Neuronal stem cell (in vitro differentiated cells): ENCODE results near the gene C2orf76.

Experiments used
- DNase-seq: peaks from one replicate; pipeline ENCODE4 v3.0.0-alpha.2; 2013; ENCODE audit warnings: low spot score
- H2AFZ ChIP-seq: one replicate; pipeline ENCODE4 v1.6.1; 2013; ENCODE audit warnings: mild to moderate bottlenecking, low read length, inconsistent platforms
- H2AK5ac ChIP-seq: 2 replicates; pipeline ENCODE4 v1.6.1; 2013; ENCODE audit warnings: low read depth, mild to moderate bottlenecking, inconsistent platforms, low read length, moderate library complexity, mixed read lengths
- H2BK120ac ChIP-seq: 2 replicates; pipeline ENCODE4 v1.6.1; 2013; ENCODE audit warnings: low read depth, mild to moderate bottlenecking, inconsistent platforms, low read length, moderate library complexity, mixed read lengths
- H2BK12ac ChIP-seq: one replicate; pipeline ENCODE4 v1.6.1; 2013; ENCODE audit warnings: low read length, inconsistent platforms
- H2BK15ac ChIP-seq: 2 replicates; pipeline ENCODE4 v1.6.1; 2013; ENCODE audit warnings: mild to moderate bottlenecking, low read length, inconsistent platforms, mixed read lengths
- H2BK5ac ChIP-seq: one replicate; pipeline ENCODE4 v1.6.1; 2013; ENCODE audit warnings: inconsistent platforms, mild to moderate bottlenecking, low read length, moderate library complexity
- H3K14ac ChIP-seq: one replicate; pipeline ENCODE4 v1.6.1; 2013; ENCODE audit warnings: low read length, inconsistent platforms
- H3K18ac ChIP-seq: 2 replicates; pipeline ENCODE4 v1.6.1; 2013; ENCODE audit warnings: low read length, inconsistent platforms
- H3K23ac ChIP-seq: 2 replicates; pipeline ENCODE4 v1.6.1; 2013; ENCODE audit warnings: low read depth, mild to moderate bottlenecking, mixed read lengths, low read length, inconsistent platforms; ENCODE audit not compliant: poor library complexity
- H3K27ac ChIP-seq: replicated peaks from 3 replicates; pipeline ENCODE4 v1.5.1; 2013; ENCODE audit warnings: low read length, inconsistent platforms
- H3K27me3 ChIP-seq, 3 experiments: 2 replicates each; pipeline ENCODE4 v1.6.1; 2013; ENCODE audit warnings: low read length in 3 of 3, mild to moderate bottlenecking in 2 of 3, inconsistent platforms in 1 of 3, low read depth in 1 of 3, mixed read lengths in 1 of 3, moderate library complexity in 1 of 3; ENCODE audit not compliant: control insufficient read depth in 3 of 3, insufficient read depth in 3 of 3
- H3K36me3 ChIP-seq, 2 donors: replicated peaks in 1 of 2; 2 replicates each; pipeline ENCODE4 v1.6.1; 2013; ENCODE audit warnings: low read length in 2 of 2; ENCODE audit not compliant: control insufficient read depth in 2 of 2, insufficient read depth in 2 of 2
- H3K4ac ChIP-seq: 2 replicates; pipeline ENCODE4 v1.6.1; 2013; ENCODE audit warnings: inconsistent platforms, mild to moderate bottlenecking, low read length, moderate library complexity
- H3K4me1 ChIP-seq, 2 donors: 1 replicate in 1 of 2; 2 replicates in 1 of 2; pipeline ENCODE4 v1.6.1; 2013; ENCODE audit warnings: low read length in 2 of 2, low read depth in 1 of 2; ENCODE audit not compliant: control insufficient read depth in 2 of 2, insufficient read depth in 1 of 2
- H3K4me2 ChIP-seq: one replicate; pipeline ENCODE4 v1.6.1; 2013; ENCODE audit warnings: mild to moderate bottlenecking, low read length, inconsistent platforms; ENCODE audit not compliant: insufficient read depth, poor library complexity, severe bottlenecking
- H3K4me3 ChIP-seq, 2 donors: 2 replicates each; pipeline ENCODE4 v1.5.1; 2013; ENCODE audit warnings: low read length in 2 of 2, mild to moderate bottlenecking in 2 of 2, inconsistent platforms in 1 of 2, moderate library complexity in 1 of 2
- H3K79me1 ChIP-seq: one replicate; pipeline ENCODE4 v1.6.1; 2013; ENCODE audit warnings: low read depth, mild to moderate bottlenecking, inconsistent platforms, low read length, moderate library complexity
- H3K9ac ChIP-seq: one replicate; pipeline ENCODE4 v1.6.1; 2013; ENCODE audit warnings: mild to moderate bottlenecking, low read depth, low read length, inconsistent platforms; ENCODE audit not compliant: poor library complexity
- H3K9me3 ChIP-seq, 2 donors: replicated peaks in 1 of 2; 2 replicates each; pipeline versions ENCODE3 to v1.6.1; 2013; ENCODE audit warnings: low read length in 2 of 2, mild to moderate bottlenecking in 2 of 2, inconsistent platforms in 1 of 2, low read depth in 1 of 2, mixed read lengths in 1 of 2, moderate library complexity in 1 of 2; ENCODE audit not compliant: control insufficient read depth in 2 of 2, insufficient read depth in 1 of 2
- H4K8ac ChIP-seq: one replicate; pipeline ENCODE4 v1.6.1; 2013; ENCODE audit warnings: low read depth, mild to moderate bottlenecking, inconsistent platforms, low read length, moderate library complexity
- H4K91ac ChIP-seq: one replicate; pipeline ENCODE4 v1.6.1; 2013; ENCODE audit warnings: low read length, low read depth, mild to moderate bottlenecking, inconsistent platforms; ENCODE audit not compliant: poor library complexity
- WGBS, 2 donors: extraction: QIAGEN DNeasy Blood & Tissue Kit; methylation state at CpG; one replicate each; pipeline ENCODE4 v1.1.7; 2013; ENCODE audit warnings: missing lambda C conversion rate in 2 of 2, mixed read lengths in 1 of 2; ENCODE audit not compliant: insufficient read length in 2 of 2, insufficient replicate concordance in 1 of 2; ENCODE audit errors: extremely low coverage in 2 of 2; 5-methylcytosine and 5-hydroxymethylcytosine counted together

The C2orf76 gene

GRCh38 chr2:119319593-119319992 is 47.0 kb downstream of the C2orf76 start:
- no peak overlapping the region for H3K4me2 ChIP-seq

GRCh38 chr2:119317554-119317953 is 49.1 kb downstream of the C2orf76 start:
- Histone ChIP-seq H2BK12ac (no peak overlapping the region), H2BK15ac (no peak overlapping the region), H3K23ac (no peak overlapping the region), H2AFZ (no peak overlapping the region), H2BK5ac (no peak overlapping the region), H3K9me3 (no peaks in the 10 kb centered on the region), H3K9ac (no peak overlapping the region), H3K79me1 (no peaks in the 10 kb centered on the region), H3K4me2 (no peak overlapping the region), H2BK120ac (no peak overlapping the region), H3K36me3 (no peaks in the 10 kb centered on the region), H3K27me3 (no peaks in the 10 kb centered on the region), H3K18ac (no peak overlapping the region), H2AK5ac (no peak overlapping the region), H3K4me3 (no peak overlapping the region), H3K14ac (no peak overlapping the region), H4K8ac (no peak overlapping the region), H3K27ac (no peak overlapping the region), H4K91ac (no peak overlapping the region), H3K4ac (no peak overlapping the region), H3K4me1 (no peaks in the 10 kb centered on the region)
- DNase-seq, result no peak
- no CpG with 5 or more reads among the region's 1 CpG for WGBS, 2 donors

More at GRCh38 chr2:119319593-119319992, 47.0 kb downstream of the C2orf76 start:
- Histone ChIP-seq H3K18ac (no peak overlapping the region), H3K36me3 (no peaks in the 10 kb centered on the region), H4K8ac (no peak overlapping the region), H3K23ac (no peak overlapping the region), H3K4me3 (no peak overlapping the region), H3K9ac (no peak overlapping the region), H2BK5ac (no peak overlapping the region), H3K27me3 (no peaks in the 10 kb centered on the region), H2BK12ac (no peak overlapping the region), H2AK5ac (no peak overlapping the region), H3K9me3 (no peaks in the 10 kb centered on the region), H2BK120ac (no peak overlapping the region), H3K27ac (no peak overlapping the region), H2AFZ (no peak overlapping the region), H3K79me1 (no peaks in the 10 kb centered on the region), H4K91ac (no peak overlapping the region), H3K4ac (no peak overlapping the region), H3K4me1 (no peaks in the 10 kb centered on the region), H3K14ac (no peak overlapping the region), H2BK15ac (no peak overlapping the region)
- DNase-seq, result no peak
- WGBS, 2 donors, result no CpG with 5 or more reads among the region's 7 CpGs

- no peaks in the 10 kb centered on the region for H3K36me3 ChIP-seq
- H3K14ac ChIP-seq, result no peak overlapping the region
- H4K91ac ChIP-seq, result no peak overlapping the region
- H3K27ac ChIP-seq, result no peak overlapping the region
- no peak overlapping the region for H3K4me3 ChIP-seq
- H3K4me2 ChIP-seq, result no peak overlapping the region
- no peak overlapping the region for H3K18ac ChIP-seq
- no peak overlapping the region for H2BK120ac ChIP-seq
- no peaks in the 10 kb centered on the region for H3K9me3 ChIP-seq
- H3K27me3 ChIP-seq, result no peaks in the 10 kb centered on the region
- no peak overlapping the region for H2AK5ac ChIP-seq
- H3K4ac ChIP-seq, result no peak overlapping the region
- WGBS, 2 donors, result no CpG with 5 or more reads among the region's 3 CpGs
- H4K8ac ChIP-seq, result no peak overlapping the region
- no peak for DNase-seq
- H3K4me1 ChIP-seq, result peaks cover 0 to 3% of the 10 kb centered on the region in 2 donors
- H3K23ac ChIP-seq, result no peak overlapping the region
- H2BK5ac ChIP-seq, result no peak overlapping the region
- H2AFZ ChIP-seq, result no peak overlapping the region
- no peak overlapping the region for H2BK15ac ChIP-seq
- no peaks in the 10 kb centered on the region for H3K79me1 ChIP-seq
- H2BK12ac ChIP-seq, result no peak overlapping the region
- H3K9ac ChIP-seq, result no peak overlapping the region
These were observed 50.6 kb downstream of the C2orf76 start for GRCh38 chr2:119316066-119316465.

- no CpG with 5 or more reads among the region's 4 CpGs for WGBS, 2 donors
- no peaks in the 10 kb centered on the region for H3K9me3 ChIP-seq
- no peak for DNase-seq
These were observed 51.3 kb downstream of the C2orf76 start for GRCh38 chr2:119315241-119315925.

More at GRCh38 chr2:119315241-119315925, 51.3 kb downstream of the C2orf76 start:
- H3K9ac ChIP-seq, result no peak overlapping the region
- no peak overlapping the region for H2BK12ac ChIP-seq
- no peaks in the 10 kb centered on the region for H3K27me3 ChIP-seq
- H2AFZ ChIP-seq, result no peak overlapping the region
- no peak overlapping the region for H2BK120ac ChIP-seq
- H4K8ac ChIP-seq, result no peak overlapping the region
- no peak overlapping the region for H3K4me3 ChIP-seq
- no peak overlapping the region for H3K4me2 ChIP-seq
- no peak overlapping the region for H3K18ac ChIP-seq
- no peak overlapping the region for H2AK5ac ChIP-seq
- no peak overlapping the region for H3K4ac ChIP-seq
- H3K14ac ChIP-seq, result no peak overlapping the region
- no peak overlapping the region for H3K27ac ChIP-seq
- no peak overlapping the region for H2BK5ac ChIP-seq
- no peaks in the 10 kb centered on the region for H3K36me3 ChIP-seq
- H2BK15ac ChIP-seq, result no peak overlapping the region
- peaks cover 0 to 3% of the 10 kb centered on the region in 2 donors for H3K4me1 ChIP-seq
- H3K23ac ChIP-seq, result no peak overlapping the region
- H3K79me1 ChIP-seq, result no peaks in the 10 kb centered on the region
- no peak overlapping the region for H4K91ac ChIP-seq
